CD4-positive, alpha-beta T cell treated with Interferon alpha-2 for 1 hour (primary cell): ENCODE measurements around the gene PPP6C.
"Not testable (repeated sequence)": the region's sequence is repeated elsewhere in the genome, so short reads cannot be mapped to it uniquely, and the experiment has no call there.

Experiments used
- DNase-seq, 2 donors: peaks; one replicate each; pipeline ENCODE4 v3.0.0-alpha.2; 2020 to 2022

PPP6C gene

GRCh38 chr9:125181756-125182155 lies 7.8 kb downstream of the PPP6C start:
- not testable (repeated sequence) for DNase-seq

GRCh38 chr9:125180876-125181275 lies 8.7 kb downstream of the PPP6C start:
- no peak for DNase-seq

DNA sequence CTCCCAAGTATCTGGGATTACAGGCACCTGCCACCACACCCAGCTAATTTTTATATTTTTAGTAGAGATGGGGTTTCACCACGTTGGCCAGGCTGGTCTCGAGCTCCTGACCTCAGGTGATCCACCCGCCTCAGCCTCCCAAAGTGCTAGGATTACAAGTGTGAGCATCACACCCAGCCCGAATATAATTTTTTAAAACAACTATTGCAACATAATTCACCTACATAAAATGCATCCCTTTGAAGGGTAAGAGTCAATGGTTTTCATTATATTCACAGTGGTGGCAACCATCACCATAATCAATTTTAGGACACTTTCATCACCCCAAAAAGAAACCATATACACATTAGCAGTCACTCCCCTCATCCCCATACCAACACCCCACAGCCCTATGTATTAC lies 9.8 kb downstream of the PPP6C start:
- not testable (repeated sequence) for DNase-seq

GRCh38 chr9:125177888-125178287 lies 11.7 kb downstream of the PPP6C start:
- no peak for DNase-seq

DNA sequence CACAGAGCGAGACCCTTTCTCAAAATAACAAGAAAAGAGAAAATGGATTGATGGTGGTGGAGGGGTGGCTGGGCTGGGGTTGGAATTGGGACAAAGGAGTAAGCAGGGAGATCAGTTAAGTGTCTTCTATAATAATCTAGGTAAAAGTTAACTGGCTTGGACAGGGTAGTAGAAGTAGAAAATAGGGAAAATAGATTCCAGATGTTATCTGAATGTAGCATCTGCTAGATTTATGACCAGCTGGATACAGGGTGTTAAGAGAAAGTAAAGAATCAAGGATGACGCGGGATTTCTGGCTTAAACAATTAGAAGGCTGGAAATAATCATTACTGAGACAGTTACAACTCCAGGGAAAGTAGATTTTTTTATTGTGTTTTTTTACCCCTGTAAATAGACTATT lies 13.0 kb downstream of the PPP6C start:
- no peak for DNase-seq

DNA sequence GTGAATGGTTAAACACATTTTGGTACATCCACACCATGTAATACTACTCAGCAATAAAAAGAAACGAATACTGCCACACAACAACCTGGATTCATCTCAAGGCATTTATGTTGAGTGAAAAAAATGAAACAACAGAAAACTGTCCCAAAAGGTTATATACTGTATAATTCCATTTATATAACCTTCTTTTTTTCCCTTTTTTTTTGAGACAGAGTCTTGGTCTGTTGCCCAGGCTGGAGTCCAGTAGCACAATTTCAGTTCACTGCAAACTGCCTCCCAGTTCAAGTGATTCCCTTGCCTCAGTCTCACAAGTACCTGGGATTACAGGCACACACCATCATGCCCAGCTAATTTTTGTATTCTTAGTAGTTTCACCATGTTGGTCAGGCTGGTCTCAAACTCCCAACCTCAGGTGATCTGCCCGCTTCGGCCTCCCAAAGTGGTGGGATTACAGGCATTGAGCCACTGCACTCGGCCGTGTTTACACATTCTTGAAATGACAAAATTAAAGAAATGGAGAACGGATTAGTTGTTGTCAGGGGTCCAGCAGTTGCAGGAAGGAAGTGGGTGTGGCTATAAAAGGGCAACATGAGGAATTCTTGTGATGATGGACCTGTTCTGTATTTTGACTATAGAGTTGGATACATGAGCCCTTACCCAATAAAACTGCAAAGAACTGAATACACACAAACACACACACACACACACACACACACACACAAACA lies 17.4 kb downstream of the PPP6C start:
- DNase-seq = no peak

GRCh38 chr9:125169895-125170294 lies 19.7 kb downstream of the PPP6C start:
- DNase-seq = no peak

- no peak for DNase-seq
Measured at GRCh38 chr9:125166762-125167161, 22.8 kb downstream of the PPP6C start.

- not testable (repeated sequence) for DNase-seq
Measured at GRCh38 chr9:125162891-125163290, 26.7 kb downstream of the PPP6C start.

GRCh38 chr9:125161284-125161918 lies 28.2 kb downstream of the PPP6C start:
- DNase-seq = no peak

- no peak for DNase-seq
Measured at GRCh38 chr9:125160750-125161149, 28.9 kb downstream of the PPP6C start.

- DNase-seq = no peak
Measured at GRCh38 chr9:125156551-125156950, 33.1 kb downstream of the PPP6C start.

GRCh38 chr9:125153712-125154367 lies 35.8 kb downstream of the PPP6C start:
- DNase-seq = no peak

GRCh38 chr9:125151730-125152129 lies 37.9 kb downstream of the PPP6C start:
- DNase-seq = no peak

- no peak for DNase-seq
Measured at GRCh38 chr9:125150349-125151245, 39.0 kb downstream of the PPP6C start.

- DNase-seq = no peak
Measured at GRCh38 chr9:125147401-125147951, 42.1 kb downstream of the PPP6C start.

- no peak for DNase-seq
Measured at GRCh38 chr9:125146247-125146646, 43.4 kb downstream of the PPP6C start.

GRCh38 chr9:125145425-125145824 lies 44.2 kb downstream of the PPP6C start:
- DNase-seq = no peak

DNA sequence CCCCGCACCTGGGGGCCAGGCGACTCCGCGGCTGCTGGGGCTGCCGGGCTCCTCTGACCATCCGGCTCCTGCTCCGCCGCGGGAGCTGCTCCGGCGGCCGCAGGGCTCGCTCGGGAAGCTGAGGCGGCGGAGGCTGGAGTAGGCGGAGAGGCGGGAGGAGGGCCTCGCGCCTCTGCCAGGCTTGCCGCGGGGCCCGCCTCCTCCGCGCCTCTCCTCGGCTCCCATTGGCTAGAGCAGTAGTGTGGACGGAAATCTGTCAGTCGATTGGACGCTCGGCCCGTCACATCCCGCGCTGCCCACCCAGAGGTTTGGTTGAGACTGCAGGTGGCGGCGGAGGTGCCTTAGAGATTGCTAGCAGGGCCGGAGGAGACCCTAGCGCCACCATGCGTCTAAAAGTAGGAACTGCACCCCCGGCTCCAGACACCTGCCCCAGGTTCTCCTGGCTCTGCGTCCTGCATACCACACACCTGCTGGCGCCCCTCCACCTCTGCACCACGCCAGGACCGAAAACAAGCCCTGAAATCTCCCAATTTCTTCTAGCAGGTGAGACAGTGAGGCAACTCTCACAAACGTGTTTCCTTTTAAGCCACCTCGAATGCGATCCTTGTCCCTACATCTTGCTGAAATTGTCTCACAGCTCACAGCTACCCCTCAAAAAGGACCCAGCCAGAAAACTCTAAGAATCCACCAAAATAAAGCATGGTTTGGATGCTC lies 46.1 kb downstream of the PPP6C start, which contains the start of gene SCAI:
SCAI (minus strand) TSS at position 152 of the 714 bp plus-strand sequence; CDS start at position 61, 91 bp downstream.
- DNase-seq = peak; percentile 99

DNA sequence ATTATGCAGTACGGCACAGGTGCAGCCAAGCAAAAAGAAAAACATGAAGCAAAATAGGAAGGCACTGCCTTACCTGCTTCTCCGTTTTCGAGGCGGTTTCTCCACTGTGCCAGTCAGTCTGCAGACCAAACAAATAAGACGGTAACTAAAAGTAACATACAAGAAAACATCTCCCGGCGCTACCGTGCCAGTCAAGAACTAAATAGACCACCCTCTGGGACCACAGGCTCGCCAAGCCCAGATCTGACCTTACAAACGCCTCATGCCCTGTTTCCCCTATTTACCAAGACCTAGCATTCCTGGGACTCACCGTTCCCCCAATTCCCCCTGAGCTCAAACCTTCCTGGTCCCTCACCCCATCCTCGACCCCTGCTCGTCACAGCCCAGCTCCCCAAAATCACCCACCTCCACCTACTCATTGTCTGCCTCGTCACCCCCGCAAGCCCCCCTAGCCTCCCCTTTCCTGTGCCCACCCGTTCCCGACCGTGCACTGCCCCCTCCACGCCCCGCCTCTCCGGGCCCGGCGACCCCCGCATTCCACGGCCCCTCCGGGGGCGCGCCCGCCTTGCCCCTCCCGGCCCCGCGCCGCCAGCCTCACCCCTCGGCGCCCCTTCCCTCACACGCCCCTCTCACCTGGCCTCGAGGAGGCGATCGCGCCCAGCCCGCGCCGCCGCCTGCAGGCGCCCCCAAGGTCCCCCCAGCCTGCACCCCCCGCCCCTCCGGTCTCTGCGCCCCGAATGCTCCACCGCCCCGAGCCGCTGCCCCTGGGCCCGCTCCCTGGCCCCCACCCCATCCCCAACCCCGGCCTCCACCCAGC lies 46.8 kb downstream of the PPP6C start:
- peak in 1 of 2 donors; percentile 13 for DNase-seq

DNA sequence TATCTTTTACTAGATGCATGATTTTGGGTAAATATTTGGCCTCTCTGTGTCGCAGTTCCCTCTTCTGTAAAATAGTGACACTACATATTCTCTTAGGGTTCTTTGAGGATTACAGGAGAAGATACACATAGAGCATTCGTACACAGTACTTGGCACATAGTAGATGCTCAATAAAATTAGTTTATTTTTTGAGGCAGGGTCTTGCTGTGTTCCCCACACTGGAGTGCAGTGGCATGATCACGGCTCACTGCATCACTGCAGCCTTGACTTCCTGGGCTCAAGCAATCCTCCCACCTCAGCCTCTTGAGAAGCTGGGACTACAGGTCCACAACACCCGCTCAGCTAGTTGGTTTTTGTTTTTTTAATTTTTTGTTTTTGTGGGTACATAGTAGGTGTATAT lies 47.9 kb downstream of the PPP6C start:
- DNase-seq = no peak
